ENCODE measurements around the gene METTL16.
A peak's percentile ranks its signal among the peaks of the same experiment; 100 is the strongest.
"Not testable (repeated sequence)": the region's sequence is repeated elsewhere in the genome, so short reads cannot be mapped to it uniquely, and the experiment has no call there.

The METTL16 gene, protein sequence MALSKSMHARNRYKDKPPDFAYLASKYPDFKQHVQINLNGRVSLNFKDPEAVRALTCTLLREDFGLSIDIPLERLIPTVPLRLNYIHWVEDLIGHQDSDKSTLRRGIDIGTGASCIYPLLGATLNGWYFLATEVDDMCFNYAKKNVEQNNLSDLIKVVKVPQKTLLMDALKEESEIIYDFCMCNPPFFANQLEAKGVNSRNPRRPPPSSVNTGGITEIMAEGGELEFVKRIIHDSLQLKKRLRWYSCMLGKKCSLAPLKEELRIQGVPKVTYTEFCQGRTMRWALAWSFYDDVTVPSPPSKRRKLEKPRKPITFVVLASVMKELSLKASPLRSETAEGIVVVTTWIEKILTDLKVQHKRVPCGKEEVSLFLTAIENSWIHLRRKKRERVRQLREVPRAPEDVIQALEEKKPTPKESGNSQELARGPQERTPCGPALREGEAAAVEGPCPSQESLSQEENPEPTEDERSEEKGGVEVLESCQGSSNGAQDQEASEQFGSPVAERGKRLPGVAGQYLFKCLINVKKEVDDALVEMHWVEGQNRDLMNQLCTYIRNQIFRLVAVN

GRCh38 chr17:2511462-2512369 is at the start of gene METTL16:
TSS of gene METTL16 (minus strand) at chr17:2511888. CDS start at chr17:2502331, 9,557 bp downstream.
- peak; percentile 99 for DNase-seq (ENCODE audit: low spot score)

DNA sequence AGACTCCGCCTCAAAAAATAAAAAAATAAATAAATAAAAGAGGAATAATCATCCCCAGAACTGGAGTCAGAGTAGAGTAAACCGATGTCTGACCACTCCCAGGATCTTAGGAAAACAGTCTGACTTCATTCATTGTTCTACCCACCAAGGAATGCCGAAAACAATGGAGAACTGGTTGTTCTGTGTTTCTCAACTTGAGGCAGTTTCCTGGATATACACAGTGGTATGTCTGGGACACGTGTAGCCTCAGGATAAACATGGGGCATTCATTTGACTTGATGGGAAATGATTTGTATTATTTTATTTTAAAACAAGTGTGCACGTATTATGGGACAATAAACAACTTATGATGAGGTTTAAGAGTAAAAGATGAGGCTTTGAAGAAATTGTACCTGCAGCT is 49.0 kb upstream of the METTL16 start:
- no peak for DNase-seq (ENCODE audit: low spot score)

DNA sequence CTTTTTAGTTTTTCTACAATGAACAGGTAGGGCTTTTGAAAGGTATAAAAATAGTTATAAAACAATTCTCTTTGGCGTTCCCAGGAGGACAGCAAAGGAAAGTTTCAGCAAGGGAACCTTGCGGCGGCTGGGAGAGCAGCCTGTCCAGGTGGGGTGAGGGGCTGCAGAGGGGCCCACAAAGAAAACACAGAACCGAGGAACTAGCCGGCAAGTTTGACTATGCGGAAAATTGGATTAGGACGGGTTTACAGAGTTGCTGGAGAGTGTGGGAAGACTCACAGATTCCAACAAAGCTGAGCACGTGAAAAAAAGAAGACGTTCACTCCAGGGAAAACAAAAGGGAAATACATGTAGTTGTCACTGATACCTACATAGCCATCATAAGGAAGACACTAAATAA is 40.2 kb upstream of the METTL16 start:
- no peak for DNase-seq (ENCODE audit: low spot score)

DNA sequence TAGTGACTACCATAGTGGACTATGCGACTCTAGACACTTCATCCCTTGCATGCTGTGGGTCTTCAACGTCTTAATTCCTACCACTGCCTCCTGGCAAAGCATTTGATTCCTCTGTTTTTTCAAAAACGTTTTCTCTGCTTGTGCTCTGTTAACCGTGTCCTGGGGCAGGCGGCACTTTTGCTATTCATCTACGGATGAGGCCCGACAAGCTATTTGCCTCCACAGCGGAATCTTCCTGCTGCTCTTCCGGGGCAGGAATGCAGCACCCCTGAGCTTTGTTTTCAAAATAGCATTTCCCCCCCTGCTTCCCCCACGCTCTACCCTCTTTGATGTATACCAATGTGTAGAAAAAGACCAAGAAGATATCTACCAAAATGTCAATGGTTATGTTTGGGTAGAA is 39.8 kb upstream of the METTL16 start:
- DNase-seq (ENCODE audit: low spot score) = no peak

- peak; percentile 11 for DNase-seq (ENCODE audit: low spot score)
Observed at GRCh38 chr17:2549392-2550211, 37.9 kb upstream of the METTL16 start.

DNA sequence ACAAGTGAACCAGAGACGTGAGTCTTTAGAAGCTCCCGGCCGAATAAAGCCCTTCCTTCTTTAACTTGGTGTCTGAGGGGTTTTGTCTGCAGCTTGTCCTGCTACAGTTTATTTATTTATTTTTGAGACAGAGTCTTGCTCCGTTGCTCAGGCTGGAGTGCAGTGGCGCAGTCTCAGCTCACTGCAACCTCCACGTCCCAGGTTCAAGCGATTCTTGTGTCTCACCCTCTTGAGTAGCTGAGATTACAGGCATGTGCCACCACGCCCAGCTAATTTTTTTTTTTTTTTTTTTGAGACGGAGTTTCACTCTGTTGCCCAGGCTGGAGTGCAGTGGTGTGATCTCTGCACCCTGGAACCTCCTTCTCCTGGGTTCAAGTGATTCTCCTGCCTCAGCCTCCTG is 36.3 kb upstream of the METTL16 start:
- not testable (repeated sequence) for DNase-seq (ENCODE audit: low spot score)

- peak; percentile 44 for DNase-seq (ENCODE audit: low spot score)
Observed at GRCh38 chr17:2547176-2547575, 35.5 kb upstream of the METTL16 start.

DNA sequence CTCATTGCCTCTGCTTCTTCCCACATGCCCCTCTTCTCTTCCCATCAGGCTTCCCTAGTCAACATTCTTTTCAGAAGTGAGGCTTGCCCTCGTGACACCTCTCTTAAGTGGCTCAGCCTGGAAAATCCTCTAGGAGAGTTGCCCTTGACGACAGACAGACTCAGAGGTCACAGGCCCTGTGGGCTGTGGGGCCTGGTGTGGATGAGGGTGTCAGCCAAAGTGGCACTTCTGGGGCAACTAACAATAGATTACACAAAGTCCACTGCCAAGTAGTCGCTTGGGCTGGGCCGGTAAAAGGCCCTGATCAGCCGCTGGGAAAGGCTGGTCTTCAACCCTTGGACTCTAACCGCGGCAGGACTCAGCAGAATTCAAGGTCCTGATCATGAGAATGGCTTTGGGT is 33.7 kb upstream of the METTL16 start:
- DNase-seq (ENCODE audit: low spot score) = no peak

- no peak for DNase-seq (ENCODE audit: low spot score)
Observed at GRCh38 chr17:2542456-2542855, 30.8 kb upstream of the METTL16 start.

DNA sequence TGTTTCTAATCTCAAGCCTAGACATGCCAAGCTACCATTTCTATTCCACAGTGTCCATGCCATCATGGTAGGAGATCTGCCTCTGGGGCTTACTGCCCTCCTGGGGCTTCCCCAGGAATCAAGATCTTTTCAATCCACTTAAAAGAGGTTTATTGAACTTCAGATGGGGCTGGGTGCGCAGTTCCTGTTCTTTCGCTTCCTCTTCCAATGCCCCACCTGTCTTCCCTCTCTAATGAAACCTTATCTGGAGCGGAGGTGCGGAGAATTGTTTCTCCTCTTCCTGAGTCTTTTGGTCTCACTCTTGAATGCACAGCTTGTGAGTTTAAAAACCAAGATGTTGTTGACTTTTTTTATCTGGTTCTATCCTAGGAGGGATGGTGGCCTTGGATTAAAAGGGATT is 30.4 kb upstream of the METTL16 start:
- DNase-seq (ENCODE audit: low spot score) = no peak

- DNase-seq (ENCODE audit: low spot score) = not testable (repeated sequence)
Observed at GRCh38 chr17:2537579-2537978, 25.9 kb upstream of the METTL16 start.

DNA sequence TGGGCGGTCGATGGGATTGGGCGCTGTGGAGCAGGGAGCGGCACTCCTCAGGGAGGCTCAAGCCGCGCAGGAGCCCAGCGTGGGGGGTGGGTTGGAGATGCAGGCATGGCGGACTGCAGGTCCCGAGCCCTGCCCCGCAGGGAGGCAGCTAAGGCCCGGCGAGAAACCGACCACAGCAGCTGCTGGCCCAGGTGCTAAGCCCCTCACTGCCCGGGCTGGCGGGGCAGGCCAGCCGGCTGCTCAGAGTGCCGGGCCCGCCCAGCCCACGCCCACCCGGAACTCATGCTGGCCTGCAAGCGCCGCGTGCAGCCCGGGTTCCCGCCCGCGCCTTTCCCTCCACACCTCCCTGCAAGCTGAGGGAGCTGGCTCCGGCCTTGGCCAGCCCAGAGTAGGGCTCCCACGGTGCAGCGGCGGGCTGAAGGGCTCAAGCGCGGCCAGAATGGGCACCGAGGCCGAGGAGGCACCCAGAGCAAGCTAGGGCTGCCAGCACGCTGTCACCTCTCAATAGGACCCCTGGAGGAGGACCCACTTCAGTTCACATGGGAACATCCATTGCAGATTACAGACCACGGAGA is 20.5 kb upstream of the METTL16 start:
- no peak for DNase-seq (ENCODE audit: low spot score)

- not testable (repeated sequence) for DNase-seq (ENCODE audit: low spot score)
Observed at GRCh38 chr17:2531243-2531954, 19.7 kb upstream of the METTL16 start.

- DNase-seq (ENCODE audit: low spot score) = not testable (repeated sequence)
Observed at GRCh38 chr17:2521775-2522410, 10.2 kb upstream of the METTL16 start.

DNA sequence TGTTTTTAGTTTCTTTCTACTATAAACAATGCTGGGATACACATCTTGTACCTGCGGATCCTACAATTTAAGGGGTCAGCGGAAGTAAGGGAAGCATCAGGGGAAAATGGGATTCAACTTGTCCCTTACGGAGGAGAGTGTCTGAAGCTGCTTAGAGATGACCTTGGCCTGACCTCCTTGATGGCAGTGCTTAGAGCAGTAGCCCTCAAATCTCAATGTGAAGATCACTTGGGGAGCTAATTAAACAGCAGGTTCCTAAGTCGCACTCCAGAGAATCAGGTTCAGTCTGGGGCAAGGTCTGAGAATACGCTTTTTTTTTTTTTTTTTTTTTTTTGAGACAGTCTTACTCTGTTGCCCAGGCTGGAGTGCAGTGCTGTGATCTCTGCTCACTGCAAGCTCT is 9.6 kb upstream of the METTL16 start:
- no peak for DNase-seq (ENCODE audit: low spot score)

DNA sequence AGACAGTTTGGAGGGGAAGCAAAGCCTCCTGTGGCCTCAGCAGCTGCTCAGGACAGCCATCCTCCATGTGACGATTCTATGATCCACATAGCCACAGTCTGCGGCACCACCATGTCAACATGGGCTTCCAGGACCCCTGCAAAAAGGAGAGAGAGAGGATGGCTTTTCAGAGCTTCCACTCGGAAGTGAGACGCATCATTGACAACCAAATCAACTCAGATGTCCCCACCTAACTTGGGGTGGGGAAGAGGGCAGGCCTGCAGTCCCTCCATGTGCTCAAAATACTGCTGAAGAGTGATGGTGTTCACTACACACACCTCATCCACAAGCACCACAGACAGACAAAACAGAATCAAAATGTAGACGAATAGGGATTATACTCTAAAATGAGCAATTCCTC is 5.9 kb upstream of the METTL16 start:
- no peak for DNase-seq (ENCODE audit: low spot score)

DNA sequence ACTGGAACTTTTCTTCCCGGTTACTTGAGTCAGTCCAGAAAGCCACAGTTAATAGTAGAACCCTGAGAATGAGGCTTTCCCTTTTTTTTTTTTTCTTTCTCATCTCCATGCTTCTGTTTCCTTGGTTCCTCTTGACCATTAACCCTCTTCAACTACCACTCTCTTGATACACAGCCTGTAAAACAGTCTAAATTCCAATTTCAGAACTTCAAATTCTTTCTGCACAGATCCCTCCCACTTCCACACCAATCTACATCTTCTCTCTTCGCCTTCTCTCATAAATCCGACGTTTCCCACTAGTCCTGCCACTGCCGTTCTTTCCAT is 588 bp downstream of the METTL16 start:
- DNase-seq (ENCODE audit: low spot score) = no peak

- DNase-seq (ENCODE audit: low spot score) = no peak
Observed at GRCh38 chr17:2510559-2510958, 1.1 kb downstream of the METTL16 start.

DNA sequence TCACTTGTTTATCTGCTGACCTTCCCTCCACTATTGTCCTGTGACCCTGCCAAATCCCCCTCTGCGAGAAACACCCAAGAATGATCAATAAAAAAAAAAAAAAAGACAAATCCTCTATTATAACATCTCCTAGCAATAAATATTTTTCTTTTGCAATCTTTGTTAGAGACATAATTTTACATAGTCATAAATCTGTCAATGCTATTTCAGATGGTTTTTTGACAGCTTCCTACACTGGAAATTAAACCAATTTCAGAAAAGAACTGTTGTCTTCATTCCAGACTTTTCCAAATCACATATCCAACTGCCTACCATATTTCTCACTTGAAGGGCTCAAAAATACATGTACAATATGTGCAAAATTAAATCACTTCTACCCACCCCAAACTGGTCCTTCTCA is 3.7 kb downstream of the METTL16 start:
- no peak for DNase-seq (ENCODE audit: low spot score)

- not testable (repeated sequence) for DNase-seq (ENCODE audit: low spot score)
Observed at GRCh38 chr17:2507015-2507414, 4.7 kb downstream of the METTL16 start.
